Stomach (tissue), 4 donors: Measurements from ENCODE around the gene MAJIN.

Source experiments
- EP300 ChIP-seq: sonication (generic); formaldehyde crosslinking; IDR thresholded peaks from one replicate; pipeline ENCODE4 v1.6.1; 2017; ENCODE audit warnings: antibody characterized with exemption
- TF ChIP-seq, protein P1 (sequence below), 7 experiments: fragments of 450-650 bp in 4 of 7; fragments of 200-600 bp in 3 of 7; sonication (generic) in 3 of 7; IDR thresholded peaks; one replicate each; pipeline ENCODE4 v1.5.1; 2016 to 2019; ENCODE audit warnings: antibody characterized with exemption in 7 of 7, control low read depth in 2 of 7, mild to moderate bottlenecking in 1 of 7

DNA sequence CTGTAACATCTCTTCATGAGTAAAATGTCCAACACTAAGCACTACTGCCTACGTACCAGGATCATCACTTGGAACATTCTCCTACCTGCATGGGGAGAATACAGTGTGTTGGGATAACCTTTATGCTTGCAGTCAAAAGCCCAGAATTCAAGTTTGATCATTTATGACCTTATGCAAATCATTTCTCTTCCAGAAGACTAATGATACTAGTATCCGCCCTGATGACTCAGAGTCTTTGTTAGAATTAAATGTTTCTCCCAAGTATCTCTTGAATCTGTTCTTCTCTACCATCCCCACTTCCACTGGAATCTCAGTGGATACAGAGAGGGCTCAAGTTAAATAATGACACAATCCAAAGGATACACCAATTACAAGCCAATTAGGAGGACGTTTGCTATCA is 12.4 kb downstream of the MAJIN start:
- TF ChIP-seq EP300 = no peak
- TF ChIP-seq, protein P1, sequence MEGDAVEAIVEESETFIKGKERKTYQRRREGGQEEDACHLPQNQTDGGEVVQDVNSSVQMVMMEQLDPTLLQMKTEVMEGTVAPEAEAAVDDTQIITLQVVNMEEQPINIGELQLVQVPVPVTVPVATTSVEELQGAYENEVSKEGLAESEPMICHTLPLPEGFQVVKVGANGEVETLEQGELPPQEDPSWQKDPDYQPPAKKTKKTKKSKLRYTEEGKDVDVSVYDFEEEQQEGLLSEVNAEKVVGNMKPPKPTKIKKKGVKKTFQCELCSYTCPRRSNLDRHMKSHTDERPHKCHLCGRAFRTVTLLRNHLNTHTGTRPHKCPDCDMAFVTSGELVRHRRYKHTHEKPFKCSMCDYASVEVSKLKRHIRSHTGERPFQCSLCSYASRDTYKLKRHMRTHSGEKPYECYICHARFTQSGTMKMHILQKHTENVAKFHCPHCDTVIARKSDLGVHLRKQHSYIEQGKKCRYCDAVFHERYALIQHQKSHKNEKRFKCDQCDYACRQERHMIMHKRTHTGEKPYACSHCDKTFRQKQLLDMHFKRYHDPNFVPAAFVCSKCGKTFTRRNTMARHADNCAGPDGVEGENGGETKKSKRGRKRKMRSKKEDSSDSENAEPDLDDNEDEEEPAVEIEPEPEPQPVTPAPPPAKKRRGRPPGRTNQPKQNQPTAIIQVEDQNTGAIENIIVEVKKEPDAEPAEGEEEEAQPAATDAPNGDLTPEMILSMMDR (IDR thresholded peaks at IDR 0.05) = no peak
